Natural killer cell (primary cell): Measurements from ENCODE around the gene PTAR1. TPM values are rescaled to one million over a fixed set of nuclear protein-coding genes. Genes with fewer than 3 reads are reported as not detected.

ENCODE experiments used
- ATAC-seq, 3 donors: fragments of 150-1000 bp in 2 of 3; fragments of 200-7000 bp in 1 of 3; cut with Tn5 transposase; 1 replicate in 1 of 3; 2 replicates in 2 of 3; pipeline ENCODE4 v1.10.0; 2021; ENCODE audit warnings: mild to moderate bottlenecking in 2 of 3, moderate library complexity in 2 of 3
- DNase-seq, 2 donors: peaks; one replicate each; pipeline versions ENCODE4 v3.0.0 to v3.0.0-alpha.2; 2013 to 2021; ENCODE audit warnings: mixed read lengths in 1 of 2
- H3K27ac ChIP-seq: one replicate; pipeline ENCODE4 v1.5.1; 2013; ENCODE audit warnings: mild to moderate bottlenecking, low read length
- H3K27me3 ChIP-seq: one replicate; pipeline ENCODE4 v1.6.1; 2013; ENCODE audit warnings: low read length; ENCODE audit not compliant: control insufficient read depth, insufficient read depth
- H3K36me3 ChIP-seq: one replicate; pipeline ENCODE4 v1.6.1; 2013; ENCODE audit warnings: low read length; ENCODE audit not compliant: control insufficient read depth, insufficient read depth
- H3K4me1 ChIP-seq: one replicate; pipeline ENCODE4 v1.6.1; 2013; ENCODE audit warnings: low read length; ENCODE audit not compliant: control insufficient read depth, insufficient read depth
- H3K4me3 ChIP-seq: one replicate; pipeline ENCODE4 v1.5.1; 2013; ENCODE audit warnings: low read length
- H3K9me3 ChIP-seq: one replicate; pipeline ENCODE4 v1.6.1; 2013; ENCODE audit warnings: low read length; ENCODE audit not compliant: control insufficient read depth, insufficient read depth
- H3K27ac Mint-ChIP-seq, 2 donors: one replicate each; pipeline ENCODE4 v1.8.0; 2022; ENCODE audit warnings: mild to moderate bottlenecking in 2 of 2, mixed read lengths in 2 of 2, moderate library complexity in 1 of 2
- H3K27me3 Mint-ChIP-seq, 2 donors: one replicate each; pipeline ENCODE4 v1.8.0; 2022; ENCODE audit warnings: low read depth in 2 of 2, mixed read lengths in 2 of 2
- H3K36me3 Mint-ChIP-seq: one replicate; pipeline ENCODE4 v1.8.0; 2022; ENCODE audit warnings: mixed read lengths
- H3K4me1 Mint-ChIP-seq, 2 donors: one replicate each; pipeline ENCODE4 v1.8.0; 2022; ENCODE audit warnings: mixed read lengths in 2 of 2
- H3K4me3 Mint-ChIP-seq: one replicate; pipeline ENCODE4 v1.8.0; 2022; ENCODE audit warnings: mild to moderate bottlenecking, moderate library complexity, mixed read lengths
- H3K9me3 Mint-ChIP-seq, 2 donors: one replicate each; pipeline ENCODE4 v1.8.0; 2022; ENCODE audit warnings: mixed read lengths in 2 of 2
- WGBS: methylation state at CpG from one replicate; pipeline ENCODE4 v1.1.7; 2013; ENCODE audit warnings: missing lambda C conversion rate; ENCODE audit not compliant: insufficient coverage; 5-methylcytosine and 5-hydroxymethylcytosine counted together
- intact Hi-C: fragments of 100-400 bp; cut with micrococcal nuclease; formaldehyde crosslinking; loops from one replicate; pipeline ENCODE4 v1.14.2; 2022
- total RNA-seq, 4 donors: library from RNA; stranded (reverse); fragments of 120-200 nt in 1 of 4; gene quantifications; one replicate each; pipeline versions ENCODE4 v1.2.3 to v1.2.4, GENCODE V29; 2013 to 2022
- TF ChIP-seq, protein P1 (sequence below): fragments of 200-600 bp; IDR thresholded peaks from one replicate; pipeline ENCODE4 v1.8.0; 2022; ENCODE audit warnings: antibody characterized with exemption

The PTAR1 gene
- total RNA-seq, 3 donors from 2014 or later (not counting 1 experiment from before 2014, with no cell fraction given), result 76.4 to 87.9 (median 85.6) TPM

DNA sequence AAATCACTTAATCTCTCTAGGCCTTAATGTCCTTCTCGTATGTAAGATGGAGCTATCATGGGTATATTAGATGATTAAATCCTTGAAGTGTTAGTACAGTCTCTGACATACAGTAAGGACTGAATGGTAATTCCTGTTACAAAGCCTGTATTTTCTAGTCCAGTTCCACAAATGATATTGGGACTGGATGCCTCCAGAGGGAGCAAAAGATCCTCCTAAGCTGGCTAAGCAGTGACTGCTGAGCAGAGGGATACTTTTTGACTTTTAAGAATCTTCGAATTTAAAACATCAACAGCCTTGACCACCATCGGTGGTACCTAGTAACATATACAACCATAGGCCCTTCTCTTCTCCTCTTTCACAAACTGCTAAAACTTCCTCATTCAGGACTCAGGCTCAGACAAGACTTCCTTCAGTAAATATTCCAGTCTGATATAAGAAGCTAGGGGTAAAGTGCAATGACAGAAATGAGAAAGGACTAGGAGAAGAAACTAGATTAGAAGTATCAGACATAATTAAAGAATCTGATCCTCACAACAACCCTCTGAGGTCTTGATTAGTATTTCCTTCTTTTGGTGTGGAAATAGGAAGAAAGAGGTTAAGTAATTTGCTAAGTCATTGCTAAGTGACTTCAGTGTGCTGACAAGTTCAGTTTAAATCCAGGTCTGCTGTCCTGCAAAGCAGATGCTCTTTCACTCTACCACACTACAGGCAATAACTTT lies 13.9 kb downstream of the PTAR1 start:
- TF ChIP-seq, protein P1, sequence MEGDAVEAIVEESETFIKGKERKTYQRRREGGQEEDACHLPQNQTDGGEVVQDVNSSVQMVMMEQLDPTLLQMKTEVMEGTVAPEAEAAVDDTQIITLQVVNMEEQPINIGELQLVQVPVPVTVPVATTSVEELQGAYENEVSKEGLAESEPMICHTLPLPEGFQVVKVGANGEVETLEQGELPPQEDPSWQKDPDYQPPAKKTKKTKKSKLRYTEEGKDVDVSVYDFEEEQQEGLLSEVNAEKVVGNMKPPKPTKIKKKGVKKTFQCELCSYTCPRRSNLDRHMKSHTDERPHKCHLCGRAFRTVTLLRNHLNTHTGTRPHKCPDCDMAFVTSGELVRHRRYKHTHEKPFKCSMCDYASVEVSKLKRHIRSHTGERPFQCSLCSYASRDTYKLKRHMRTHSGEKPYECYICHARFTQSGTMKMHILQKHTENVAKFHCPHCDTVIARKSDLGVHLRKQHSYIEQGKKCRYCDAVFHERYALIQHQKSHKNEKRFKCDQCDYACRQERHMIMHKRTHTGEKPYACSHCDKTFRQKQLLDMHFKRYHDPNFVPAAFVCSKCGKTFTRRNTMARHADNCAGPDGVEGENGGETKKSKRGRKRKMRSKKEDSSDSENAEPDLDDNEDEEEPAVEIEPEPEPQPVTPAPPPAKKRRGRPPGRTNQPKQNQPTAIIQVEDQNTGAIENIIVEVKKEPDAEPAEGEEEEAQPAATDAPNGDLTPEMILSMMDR, result no peak
- no peaks in the 10 kb centered on the region for H3K27me3 ChIP-seq
- no peak for ATAC-seq
- no peaks in the 10 kb centered on the region for H3K4me1 ChIP-seq
- H3K36me3 ChIP-seq, result peaks cover 32% of the 10 kb centered on the region
- no peak overlapping the region for H3K27ac ChIP-seq
- DNase-seq, result no peak
- Mint-ChIP-seq H3K27me3 (no peaks in the 10 kb centered on the region), H3K36me3 (peaks cover 5% of the 10 kb centered on the region), H3K4me1 (peaks cover 54 to 58% of the 10 kb centered on the region in 2 donors), H3K9me3 (no peaks in the 10 kb centered on the region), H3K27ac (peak overlapping the region in 1 of 2 donors; percentile 37), H3K4me3 (no peak overlapping the region)
- intact Hi-C loops, result no loop called here
- no peaks in the 10 kb centered on the region for H3K9me3 ChIP-seq
- whole genome bisulfite sequencing, result 41% methylated on average over 3 of the region's 3 CpGs
- H3K4me3 ChIP-seq, result no peak overlapping the region

DNA sequence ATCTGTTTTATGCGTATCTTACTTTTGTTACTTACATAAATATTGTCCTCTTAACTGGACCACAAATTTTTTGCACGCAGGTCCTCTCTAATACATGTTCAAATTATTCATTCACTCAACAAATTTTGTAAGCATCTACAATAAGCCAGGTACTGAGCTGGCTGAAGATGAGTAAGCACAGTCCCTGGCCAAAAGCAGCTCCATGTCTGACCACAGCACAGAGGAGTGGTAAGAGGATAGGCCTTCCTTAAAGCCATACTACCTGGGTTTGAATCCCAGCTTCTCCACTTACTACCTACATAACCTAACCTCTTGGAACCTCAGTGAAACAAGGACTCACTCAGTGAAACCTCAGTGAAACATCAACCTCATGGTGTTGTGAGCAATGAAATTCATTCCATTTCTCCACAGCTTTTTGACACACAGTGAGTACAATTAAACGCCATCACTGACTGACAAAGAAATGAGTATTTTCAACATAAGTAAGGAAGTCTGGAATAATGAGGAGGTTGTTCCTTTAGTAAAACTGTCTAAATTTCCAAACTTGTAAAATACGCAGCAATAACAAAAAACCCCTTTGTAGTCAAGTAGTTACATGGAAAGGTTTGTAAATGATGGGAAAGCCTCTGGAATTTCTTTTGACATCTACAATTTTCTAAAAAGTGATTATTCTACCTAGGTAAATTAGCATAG lies 15.0 kb downstream of the PTAR1 start:
- ATAC-seq, result no peak
- H3K36me3 Mint-ChIP-seq, result peaks cover 5% of the 10 kb centered on the region
- H3K4me1 Mint-ChIP-seq, result peaks cover 46 to 51% of the 10 kb centered on the region in 2 donors
- no peak overlapping the region for H3K27ac ChIP-seq
- no peak overlapping the region for H3K4me3 Mint-ChIP-seq
- no peak for DNase-seq
- peaks cover 31% of the 10 kb centered on the region for H3K36me3 ChIP-seq
- no peaks in the 10 kb centered on the region for H3K9me3 ChIP-seq
- TF ChIP-seq, protein P1, result no peak
- H3K4me3 ChIP-seq, result no peak overlapping the region
- intact Hi-C loops, result no loop called here
- 96% methylated on average over 2 of the region's 4 CpGs for WGBS
- no peak overlapping the region for H3K27ac Mint-ChIP-seq
- no peaks in the 10 kb centered on the region for H3K27me3 ChIP-seq
- no peaks in the 10 kb centered on the region for H3K4me1 ChIP-seq
- no peaks in the 10 kb centered on the region for H3K9me3 Mint-ChIP-seq
- H3K27me3 Mint-ChIP-seq, result no peaks in the 10 kb centered on the region

- intact Hi-C loops, result no loop called here
- H3K36me3 Mint-ChIP-seq, result peaks cover 5% of the 10 kb centered on the region
- over 99% methylated on average over 5 of the region's 5 CpGs for WGBS
Observed at GRCh38 chr9:69743930-69744329, 15.9 kb downstream of the PTAR1 start.

More at GRCh38 chr9:69743930-69744329, 15.9 kb downstream of the PTAR1 start:
- Mint-ChIP-seq H3K4me1 (peaks cover 44 to 46% of the 10 kb centered on the region in 2 donors), H3K27ac (no peak overlapping the region), H3K9me3 (no peaks in the 10 kb centered on the region), H3K27me3 (no peaks in the 10 kb centered on the region), H3K4me3 (no peak overlapping the region)
- DNase-seq (no peak), ATAC-seq (no peak)
- Histone ChIP-seq H3K9me3 (no peaks in the 10 kb centered on the region), H3K27ac (no peak overlapping the region), H3K27me3 (no peaks in the 10 kb centered on the region), H3K36me3 (peaks cover 24% of the 10 kb centered on the region), H3K4me1 (no peaks in the 10 kb centered on the region), H3K4me3 (no peak overlapping the region)
- TF ChIP-seq, protein P1, result no peak
